ENCODE data around the gene CLIP3. TPM values are rescaled to one million over a fixed set of nuclear protein-coding genes. Genes with fewer than 3 reads are reported as not detected.

CLIP3 gene
- total and polyA plus RNA-seq, 9 of the 15 experiments (the other 6 are each of a cell fraction or from before 2014, with no cell fraction given), result 0.01 to 0.50 (median 0.15) TPM; not detected in 1

DNA sequence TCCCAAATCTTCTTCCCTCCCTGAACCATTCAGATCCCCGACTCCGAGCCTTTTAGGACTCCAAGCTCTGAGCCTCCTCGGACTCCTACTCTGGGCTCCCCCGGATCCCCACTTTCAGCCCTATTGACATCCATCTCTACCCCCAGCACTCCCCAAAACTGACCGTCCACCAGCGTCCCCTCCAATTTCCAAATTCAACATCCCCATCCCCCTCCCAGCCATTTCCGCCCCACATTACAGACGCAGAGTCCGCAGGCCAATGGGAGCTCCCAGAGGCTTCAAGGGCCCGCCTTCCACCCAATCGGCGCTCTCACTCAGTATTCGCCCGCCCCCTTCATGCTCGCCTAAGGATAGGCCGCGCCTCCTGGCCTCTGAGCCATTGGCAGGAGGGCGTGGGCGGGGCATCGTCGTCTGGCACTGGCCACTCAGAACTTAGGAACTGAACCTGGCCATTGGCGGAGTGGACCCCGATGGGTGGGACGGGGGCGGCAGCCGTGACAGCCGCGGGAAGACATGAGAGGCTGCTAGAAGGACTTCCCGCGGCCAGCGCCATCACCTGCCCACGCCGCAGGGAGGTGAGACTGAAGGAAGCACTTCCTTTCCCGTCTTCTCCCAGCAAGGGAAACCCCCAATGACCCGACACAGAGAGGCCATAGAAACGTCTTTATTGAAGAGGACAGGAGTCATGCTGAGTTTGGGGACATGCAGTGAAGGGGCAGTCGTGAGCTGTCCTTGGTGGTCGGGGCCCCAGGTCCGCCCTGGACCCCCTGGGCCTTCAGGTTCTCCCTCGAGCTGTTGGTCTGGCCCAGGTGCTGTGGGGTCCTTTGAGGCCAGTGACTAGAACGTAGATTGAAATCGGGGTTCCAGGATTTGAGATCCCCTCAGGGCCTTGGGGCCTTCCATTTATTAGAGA lies 18.4 kb downstream of the CLIP3 start, which contains the start of gene ALKBH6 (continued):
- TF ChIP-seq, protein P1, sequence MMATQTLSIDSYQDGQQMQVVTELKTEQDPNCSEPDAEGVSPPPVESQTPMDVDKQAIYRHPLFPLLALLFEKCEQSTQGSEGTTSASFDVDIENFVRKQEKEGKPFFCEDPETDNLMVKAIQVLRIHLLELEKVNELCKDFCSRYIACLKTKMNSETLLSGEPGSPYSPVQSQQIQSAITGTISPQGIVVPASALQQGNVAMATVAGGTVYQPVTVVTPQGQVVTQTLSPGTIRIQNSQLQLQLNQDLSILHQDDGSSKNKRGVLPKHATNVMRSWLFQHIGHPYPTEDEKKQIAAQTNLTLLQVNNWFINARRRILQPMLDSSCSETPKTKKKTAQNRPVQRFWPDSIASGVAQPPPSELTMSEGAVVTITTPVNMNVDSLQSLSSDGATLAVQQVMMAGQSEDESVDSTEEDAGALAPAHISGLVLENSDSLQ (IDR thresholded peaks at IDR 0.05), result peak; percentile 88
- TF ChIP-seq ZNF431 (CRISPR knock-in tag; IDR thresholded peaks at IDR 0.05) (no peak), KLF13 (tag; IDR thresholded peaks at IDR 0.05; ENCODE audit: borderline replicate concordance, low read depth) (no peak), MYBL2 (IDR thresholded peaks at IDR 0.05; ENCODE audit: low read depth) (no peak), MYBL2 (CRISPR knock-in tag; IDR thresholded peaks at IDR 0.05; ENCODE audit: borderline replicate concordance) (no peak), TSC22D4 (tag; IDR thresholded peaks at IDR 0.05) (no peak), GTF2A2 (tag; IDR thresholded peaks at IDR 0.05) (no peak), TAL1 (IDR thresholded peaks at IDR 0.05) (no peak), MYC (IDR thresholded peaks at IDR 0.05; ENCODE audit: low read depth, low read length) (peak; percentile 83), MYC (CRISPR knock-in tag; IDR thresholded peaks at IDR 0.05; ENCODE audit: borderline replicate concordance, low read depth) (no peak), NFYB (IDR thresholded peaks at IDR 0.05; ENCODE audit: extremely low read depth, insufficient read length) (peak; percentile 81), LEF1 (IDR thresholded peaks at IDR 0.05) (0 out of 2 replicates have a peak, but pooled peaks have one; percentile 25), ZNF436 (CRISPR knock-in tag; IDR thresholded peaks at IDR 0.05) (no peak), ZNF239 (CRISPR knock-in tag; IDR thresholded peaks at IDR 0.05) (no peak), CREM (IDR thresholded peaks at IDR 0.05; ENCODE audit: low read depth) (peak; percentile 80), RBM39 (optimal IDR thresholded peaks at IDR 0.05; ENCODE audit: low read depth, low read length) (no peak), MBD2 (IDR thresholded peaks at IDR 0.05; ENCODE audit: borderline replicate concordance, low read depth) (peak; percentile 96), ELF4 (CRISPR knock-in tag; IDR thresholded peaks at IDR 0.05) (peak; percentile 85), FOS (IDR thresholded peaks at IDR 0.05; ENCODE audit: extremely low read depth, insufficient read length) (peak; percentile 94), NELFE (IDR thresholded peaks at IDR 0.05; ENCODE audit: insufficient read depth, insufficient read length) (no peak), CREBBP (IDR thresholded peaks at IDR 0.05; ENCODE audit: low read depth, low read length) (no peak)
- TF ChIP-seq, protein P2, sequence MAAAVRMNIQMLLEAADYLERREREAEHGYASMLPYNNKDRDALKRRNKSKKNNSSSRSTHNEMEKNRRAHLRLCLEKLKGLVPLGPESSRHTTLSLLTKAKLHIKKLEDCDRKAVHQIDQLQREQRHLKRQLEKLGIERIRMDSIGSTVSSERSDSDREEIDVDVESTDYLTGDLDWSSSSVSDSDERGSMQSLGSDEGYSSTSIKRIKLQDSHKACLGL (CRISPR knock-in tag; IDR thresholded peaks at IDR 0.05; ENCODE audit: borderline replicate concordance, poor library complexity, severe bottlenecking), result no peak
- TF ChIP-seq, protein P3, sequence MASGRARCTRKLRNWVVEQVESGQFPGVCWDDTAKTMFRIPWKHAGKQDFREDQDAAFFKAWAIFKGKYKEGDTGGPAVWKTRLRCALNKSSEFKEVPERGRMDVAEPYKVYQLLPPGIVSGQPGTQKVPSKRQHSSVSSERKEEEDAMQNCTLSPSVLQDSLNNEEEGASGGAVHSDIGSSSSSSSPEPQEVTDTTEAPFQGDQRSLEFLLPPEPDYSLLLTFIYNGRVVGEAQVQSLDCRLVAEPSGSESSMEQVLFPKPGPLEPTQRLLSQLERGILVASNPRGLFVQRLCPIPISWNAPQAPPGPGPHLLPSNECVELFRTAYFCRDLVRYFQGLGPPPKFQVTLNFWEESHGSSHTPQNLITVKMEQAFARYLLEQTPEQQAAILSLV (tag; IDR thresholded peaks at IDR 0.05), result no peak
- TF ChIP-seq, protein P4, sequence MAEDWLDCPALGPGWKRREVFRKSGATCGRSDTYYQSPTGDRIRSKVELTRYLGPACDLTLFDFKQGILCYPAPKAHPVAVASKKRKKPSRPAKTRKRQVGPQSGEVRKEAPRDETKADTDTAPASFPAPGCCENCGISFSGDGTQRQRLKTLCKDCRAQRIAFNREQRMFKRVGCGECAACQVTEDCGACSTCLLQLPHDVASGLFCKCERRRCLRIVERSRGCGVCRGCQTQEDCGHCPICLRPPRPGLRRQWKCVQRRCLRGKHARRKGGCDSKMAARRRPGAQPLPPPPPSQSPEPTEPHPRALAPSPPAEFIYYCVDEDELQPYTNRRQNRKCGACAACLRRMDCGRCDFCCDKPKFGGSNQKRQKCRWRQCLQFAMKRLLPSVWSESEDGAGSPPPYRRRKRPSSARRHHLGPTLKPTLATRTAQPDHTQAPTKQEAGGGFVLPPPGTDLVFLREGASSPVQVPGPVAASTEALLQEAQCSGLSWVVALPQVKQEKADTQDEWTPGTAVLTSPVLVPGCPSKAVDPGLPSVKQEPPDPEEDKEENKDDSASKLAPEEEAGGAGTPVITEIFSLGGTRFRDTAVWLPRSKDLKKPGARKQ (CRISPR knock-in tag; IDR thresholded peaks at IDR 0.05), result no peak

All from K562 (cell line).